RPMI7951 (cell line): Measurements from ENCODE around the gene DNAAF1. TPM values are rescaled to one million over a fixed set of nuclear protein-coding genes. Genes with fewer than 3 reads are reported as not detected.
"Not testable (repeated sequence)": the region's sequence is repeated elsewhere in the genome, so short reads cannot be mapped to it uniquely, and the experiment has no call there.

Experiments
- DNase-seq: peaks from one replicate; pipeline ENCODE4 v3.0.0-alpha.2; 2012; ENCODE audit warnings: low read depth
- total RNA-seq: library from RNA; depleted of rRNA; stranded (reverse); fragments of >200 nt; shearing (Covaris generic); gene quantifications from 2 replicates; pipeline ENCODE4 v1.2.3, GENCODE V29; 2014; rRNA removed

DNAAF1 gene
- not detected in 2 replicates for total RNA-seq

DNA sequence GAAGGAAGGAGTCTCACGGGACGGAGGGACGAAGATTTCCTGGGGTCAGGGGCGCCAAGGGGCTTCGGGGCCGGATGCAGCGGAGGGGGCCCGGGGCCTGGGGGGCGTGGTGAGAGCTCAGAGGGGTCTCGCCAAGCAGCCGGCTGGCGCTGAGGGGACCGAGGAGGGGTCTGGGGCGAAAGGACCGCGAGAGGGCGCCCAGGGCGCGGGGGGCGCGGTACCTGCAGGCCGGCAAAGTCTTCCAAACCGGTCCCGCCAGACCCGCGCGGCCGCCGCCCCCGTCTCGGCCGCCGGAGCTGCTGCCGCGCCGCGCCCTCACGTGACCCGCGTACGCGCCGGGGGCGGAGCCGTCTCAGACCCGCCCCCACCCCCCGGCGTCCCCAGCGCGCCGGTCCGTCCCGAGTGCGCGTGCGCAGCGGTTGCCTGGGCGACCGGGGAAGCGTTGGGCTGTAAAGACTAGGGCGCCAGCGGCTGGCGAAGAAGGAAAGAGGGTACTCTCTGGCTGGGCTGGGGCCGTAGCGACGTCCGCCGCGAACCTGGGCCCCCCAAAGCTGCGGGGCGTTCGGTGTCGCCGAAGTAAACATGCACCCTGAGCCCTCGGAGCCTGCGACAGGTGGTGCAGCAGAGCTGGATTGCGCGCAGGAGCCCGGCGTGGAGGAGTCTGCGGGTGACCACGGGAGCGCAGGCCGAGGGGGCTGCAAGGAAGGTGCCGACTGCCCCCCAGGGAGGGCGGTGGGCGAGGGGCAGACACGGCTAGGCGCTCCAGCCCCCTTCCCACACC lies at the start of gene DNAAF1, which contains the start of gene HSDL1:
TSS of gene DNAAF1 (plus strand) at position 450 of the 781 bp plus-strand sequence. CDS start at position 583, 133 bp downstream.
TSS of gene HSDL1 (minus strand) at position 319 of the 781 bp plus-strand sequence. CDS start 13,856 bp downstream, outside the sequence.
- peak; percentile 76 for DNase-seq

- no peak for DNase-seq
Measured at GRCh38 chr16:84095466-84095865, 49.6 kb upstream of the DNAAF1 start.

DNA sequence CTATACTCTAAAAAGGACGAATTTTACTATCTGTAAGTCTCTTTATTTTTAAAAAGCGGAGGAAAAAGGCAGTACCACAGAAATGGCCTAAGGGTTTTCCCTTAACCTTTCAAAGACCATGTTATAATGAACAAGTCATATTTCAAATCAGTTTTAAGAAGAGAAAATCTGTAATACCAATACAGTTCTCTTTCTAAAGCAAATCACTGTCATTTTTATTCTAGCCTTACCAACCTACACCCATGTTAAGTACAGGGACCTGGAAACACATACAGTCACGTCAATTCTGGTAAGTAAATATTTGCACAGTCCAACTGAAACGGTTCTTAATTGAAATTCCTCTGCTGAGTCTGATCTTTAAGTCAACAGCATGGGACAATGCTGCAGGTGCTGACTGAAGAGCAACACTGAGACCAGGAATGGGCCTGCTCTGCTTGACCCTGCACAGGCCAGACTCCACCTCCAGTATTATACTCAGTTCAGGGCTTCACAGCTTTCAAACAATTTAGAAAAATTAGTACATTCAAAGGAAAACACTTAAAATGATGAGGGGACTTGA lies 48.6 kb upstream of the DNAAF1 start:
- DNase-seq = no peak

DNA sequence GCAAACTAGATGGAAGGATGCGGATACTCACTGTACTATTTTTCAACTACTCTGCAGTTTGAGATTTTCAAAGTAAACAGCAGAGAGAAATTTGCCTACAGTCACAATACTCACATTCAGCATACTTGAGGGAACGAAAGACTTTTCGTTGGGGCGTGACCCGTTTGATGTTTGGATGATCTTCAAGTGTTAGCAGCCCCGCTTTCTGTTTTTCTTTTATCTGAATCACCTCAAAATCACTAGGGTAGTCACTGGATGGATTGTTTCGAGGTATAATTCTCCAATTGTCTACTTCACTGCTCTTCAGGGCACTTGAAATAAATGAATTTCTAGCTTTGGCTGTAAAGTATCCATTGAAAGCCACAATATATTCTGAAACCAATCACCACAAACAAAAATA lies 46.2 kb upstream of the DNAAF1 start:
- no peak for DNase-seq

DNA sequence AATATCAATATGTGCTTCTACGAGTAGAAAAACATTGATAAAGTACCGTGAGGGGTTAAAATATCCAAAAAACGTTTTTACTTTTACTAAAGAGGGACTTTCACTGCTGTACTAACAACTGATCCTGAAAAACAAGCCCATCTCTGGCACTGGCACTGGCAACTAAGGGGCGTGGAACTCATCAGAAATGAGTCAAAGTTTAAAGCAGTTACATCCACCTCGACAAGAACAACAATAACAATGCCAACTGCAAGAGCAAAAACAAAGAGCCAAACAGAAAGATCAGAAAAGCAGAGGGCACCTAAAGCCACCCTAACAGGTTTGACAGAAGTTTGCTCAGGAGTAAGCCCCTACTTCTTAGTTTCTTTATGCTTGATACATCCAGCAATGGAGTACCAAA lies 41.4 kb upstream of the DNAAF1 start:
- DNase-seq = no peak

DNA sequence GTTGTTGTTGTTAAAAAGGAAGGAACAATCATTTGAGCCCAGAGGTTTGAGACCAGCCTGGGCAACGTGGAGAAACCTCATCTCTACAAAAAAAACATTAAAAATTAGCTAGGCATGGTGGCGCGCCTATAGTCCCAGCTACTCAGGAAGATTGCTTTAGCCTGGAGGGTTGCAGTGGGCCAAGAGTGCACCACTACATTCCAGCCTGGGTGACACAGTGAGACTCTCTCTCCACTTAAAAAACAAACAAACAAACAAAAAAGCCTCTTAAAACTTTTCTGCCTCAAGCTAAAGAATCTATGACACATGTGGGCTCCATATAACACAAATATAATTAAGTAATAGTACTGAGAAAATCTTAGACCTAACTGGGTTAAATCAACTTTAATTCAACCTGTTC lies 40.9 kb upstream of the DNAAF1 start:
- no peak for DNase-seq

GRCh38 chr16:84105301-84105815 lies 39.8 kb upstream of the DNAAF1 start:
- no peak for DNase-seq

GRCh38 chr16:84105948-84106740 lies 39.0 kb upstream of the DNAAF1 start:
- DNase-seq = no peak

DNA sequence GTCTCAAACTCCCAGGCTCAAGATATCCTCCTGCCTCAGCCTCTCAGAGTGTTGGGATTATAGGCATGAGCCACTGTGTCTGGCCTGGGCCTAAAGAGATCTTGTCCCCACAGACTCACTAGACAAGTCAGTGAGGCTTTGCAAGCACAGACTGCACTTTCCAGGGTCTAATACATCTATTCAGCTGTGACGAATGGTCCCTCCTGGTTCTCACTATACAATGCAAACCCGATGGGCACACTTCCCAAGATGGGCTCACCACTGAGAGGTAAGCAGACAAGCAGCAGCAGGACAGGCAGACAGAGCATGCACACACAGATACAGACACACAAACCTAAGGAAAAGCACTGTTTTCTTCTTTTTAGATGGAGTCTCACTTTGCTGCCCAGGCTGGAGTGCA lies 37.2 kb upstream of the DNAAF1 start:
- no peak for DNase-seq

DNA sequence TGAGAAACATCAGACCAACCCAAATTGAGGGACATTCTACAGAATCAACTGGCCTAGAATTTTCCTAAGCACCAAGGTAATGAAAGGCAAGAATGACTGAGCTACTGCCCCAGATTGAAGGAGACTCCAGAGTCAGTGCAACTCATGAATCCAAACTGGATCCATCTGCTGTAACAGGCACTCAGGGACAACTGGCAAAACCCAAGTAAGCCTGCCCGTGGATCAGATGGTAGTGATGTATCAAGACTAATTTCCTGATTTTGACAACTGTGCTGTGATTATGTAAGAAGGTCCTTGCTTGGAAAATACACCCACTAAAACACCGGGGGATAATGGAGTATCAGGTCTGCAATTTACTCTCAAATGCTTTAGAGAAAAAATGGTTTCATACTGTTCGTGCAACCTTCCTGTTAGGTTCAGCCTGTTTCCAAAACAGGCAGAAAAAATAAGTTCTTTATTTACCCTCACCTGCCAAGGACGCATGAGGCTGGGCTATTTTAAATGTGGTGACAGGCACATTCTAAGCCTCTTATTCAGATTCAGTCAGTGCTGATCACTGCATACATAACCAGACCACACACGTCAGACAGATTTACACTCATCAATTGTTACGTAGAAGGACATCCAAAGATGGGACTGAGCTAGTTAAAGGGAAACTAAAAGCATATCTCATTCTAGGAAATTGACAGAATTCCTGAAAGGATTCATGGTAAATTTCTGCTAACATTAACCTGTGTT lies 35.3 kb upstream of the DNAAF1 start:
- DNase-seq = no peak

DNA sequence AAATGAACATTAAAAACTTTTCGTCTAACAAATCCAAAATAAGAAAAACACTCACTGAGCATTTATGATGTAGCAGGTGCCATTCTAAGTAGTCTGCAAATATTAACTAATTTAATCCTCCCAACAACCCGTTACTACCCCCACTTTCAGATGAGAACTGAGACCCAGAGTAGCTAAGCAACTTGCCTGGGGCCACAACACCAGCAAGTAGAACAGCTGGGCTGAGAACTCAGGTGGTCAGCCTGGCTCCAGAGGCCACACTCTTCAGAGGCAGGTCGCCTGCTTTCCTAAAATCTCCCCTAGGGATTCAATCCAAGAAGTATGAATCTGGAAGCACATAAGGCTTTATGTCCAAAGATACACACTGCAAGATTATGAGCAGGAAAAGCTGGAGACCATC lies 34.6 kb upstream of the DNAAF1 start:
- DNase-seq = no peak

DNA sequence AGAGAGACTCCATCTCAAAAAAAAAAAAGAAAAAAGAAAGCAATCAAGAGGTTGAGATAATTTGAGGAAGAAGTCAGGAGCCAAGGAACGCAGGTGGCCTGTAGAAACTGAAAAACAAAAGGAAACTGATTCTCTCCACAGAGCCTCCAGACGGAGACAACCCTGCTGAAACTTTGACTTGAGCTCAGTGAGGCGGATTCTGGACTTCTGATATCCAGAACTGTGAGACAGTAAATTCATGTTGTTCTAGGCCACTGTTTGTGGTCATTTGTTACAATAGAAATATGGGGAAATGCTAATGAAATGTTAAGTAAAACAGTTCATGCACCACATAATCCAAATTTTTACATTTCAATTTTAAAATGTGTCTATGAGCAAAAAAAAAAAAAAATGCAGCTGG lies 33.6 kb upstream of the DNAAF1 start:
- no peak for DNase-seq

DNA sequence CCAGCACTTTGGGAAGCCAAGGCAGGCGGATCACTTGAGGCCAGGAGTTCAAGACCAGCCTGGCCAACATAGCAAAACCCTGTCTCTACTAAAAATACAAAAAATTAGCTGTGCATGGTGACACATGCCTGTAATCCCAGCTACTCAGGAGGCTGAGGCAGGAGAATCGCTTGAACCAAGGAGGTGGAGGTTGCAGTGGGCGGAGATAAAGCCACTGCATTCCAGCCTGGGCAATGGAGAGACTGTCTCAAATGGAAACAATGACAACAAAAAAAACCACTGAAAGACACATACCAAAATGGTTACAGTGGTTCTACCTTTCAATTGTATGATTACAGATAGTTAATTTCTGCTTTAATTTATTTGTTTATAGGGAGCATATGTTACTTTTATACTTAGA lies 33.2 kb upstream of the DNAAF1 start:
- not testable (repeated sequence) for DNase-seq

DNA sequence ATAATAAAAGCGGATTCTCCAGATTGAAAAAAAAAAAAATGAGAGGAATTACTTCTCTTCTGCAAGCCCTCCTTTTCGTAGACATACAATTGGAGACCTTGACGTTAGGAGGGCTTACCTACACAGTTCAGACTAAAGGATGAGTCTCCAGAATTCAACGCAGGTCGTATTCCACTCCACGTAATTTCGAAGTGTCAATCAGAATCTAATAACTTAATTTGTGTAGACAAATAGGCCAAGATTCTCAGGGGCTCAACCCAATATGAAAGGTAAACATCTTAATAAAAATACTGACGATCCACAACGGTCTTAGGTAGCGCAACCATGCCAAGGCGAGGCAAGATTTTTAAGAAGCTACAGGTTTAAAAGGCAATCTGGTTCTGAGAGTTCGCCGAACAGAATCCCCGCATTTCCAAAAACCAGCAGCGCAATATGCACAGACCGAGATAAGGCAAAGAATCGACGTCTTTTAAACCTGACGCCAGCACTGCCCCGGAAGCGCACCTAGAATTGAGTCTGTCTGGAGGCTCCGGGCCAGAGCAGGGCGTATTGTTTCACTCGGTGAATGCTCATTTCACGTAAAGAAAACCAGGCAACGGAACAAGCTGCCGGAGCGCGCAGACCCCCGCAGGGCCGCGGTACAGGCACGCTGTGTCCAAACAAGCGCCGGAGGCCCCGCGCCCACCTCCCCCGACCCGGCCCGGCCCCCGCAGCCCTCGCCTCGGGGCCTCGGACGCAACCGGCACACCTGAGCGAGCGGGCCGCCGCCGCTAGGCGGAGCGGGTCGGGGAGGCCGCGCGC lies 29.0 kb upstream of the DNAAF1 start:
- DNase-seq = peak; percentile 39

DNA sequence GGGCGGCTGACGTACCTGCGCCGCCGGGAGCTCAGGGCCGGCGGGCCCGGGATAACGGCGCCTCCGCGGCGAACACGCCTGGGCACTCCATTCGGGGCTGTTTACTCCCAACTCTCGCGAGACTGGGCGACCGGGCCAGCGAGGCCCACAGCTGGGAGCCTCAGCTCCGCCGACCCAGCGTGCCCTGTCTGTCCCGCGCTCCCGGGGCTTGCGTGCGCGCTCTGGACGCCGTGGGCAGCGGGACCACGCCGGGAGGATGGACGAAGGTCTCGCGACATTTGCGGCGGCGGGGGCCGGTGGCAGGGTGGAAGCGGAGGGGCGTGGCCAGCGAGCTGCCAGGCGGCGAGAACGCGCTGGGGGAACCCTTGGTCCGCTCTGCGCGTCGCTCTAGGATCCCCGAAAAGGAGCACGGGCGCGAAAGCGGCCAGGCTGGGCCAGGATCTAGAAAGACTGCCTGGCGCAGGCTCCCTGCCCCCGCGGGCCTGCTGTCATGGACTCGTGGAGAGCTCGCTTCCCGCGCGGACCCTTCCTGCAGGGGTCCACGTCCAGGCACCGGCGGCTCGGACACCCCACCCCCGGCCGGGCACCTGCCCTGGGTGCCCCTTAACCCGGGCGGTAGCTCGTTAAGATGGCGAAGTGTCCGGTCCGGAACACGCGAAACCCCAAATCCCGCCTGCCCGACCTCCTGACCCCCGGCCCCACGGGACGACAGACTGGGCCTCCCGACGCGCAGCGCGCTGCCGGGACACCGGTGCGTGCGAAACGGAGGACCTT lies 28.2 kb upstream of the DNAAF1 start, which contains the start of gene MBTPS1:
TSS of gene MBTPS1 (minus strand) at position 223 of the 774 bp plus-strand sequence. CDS start 15,159 bp downstream, outside the sequence.
- DNase-seq = peak; percentile 97

GRCh38 chr16:84117494-84117843 lies 27.6 kb upstream of the DNAAF1 start:
- no peak for DNase-seq

DNA sequence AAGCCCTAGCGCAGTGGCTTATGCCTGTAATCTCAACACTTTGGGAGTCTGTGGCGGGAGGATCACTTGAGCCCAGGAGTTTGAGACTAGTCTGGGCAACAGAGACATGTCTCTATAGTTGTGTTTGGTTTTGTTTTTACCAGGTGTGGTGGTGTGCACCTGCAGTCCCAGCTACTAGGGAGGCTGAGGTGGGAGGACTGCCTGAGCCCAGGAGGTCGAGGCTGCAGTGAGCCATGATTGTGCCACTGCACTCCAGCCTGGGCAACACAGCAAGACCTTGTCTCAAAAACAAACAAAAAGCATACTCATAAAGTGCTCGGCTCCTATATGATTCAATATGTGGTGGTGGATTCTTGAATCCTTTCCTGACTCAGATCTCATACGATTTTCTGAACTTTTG lies 26.8 kb upstream of the DNAAF1 start:
- not testable (repeated sequence) for DNase-seq

DNA sequence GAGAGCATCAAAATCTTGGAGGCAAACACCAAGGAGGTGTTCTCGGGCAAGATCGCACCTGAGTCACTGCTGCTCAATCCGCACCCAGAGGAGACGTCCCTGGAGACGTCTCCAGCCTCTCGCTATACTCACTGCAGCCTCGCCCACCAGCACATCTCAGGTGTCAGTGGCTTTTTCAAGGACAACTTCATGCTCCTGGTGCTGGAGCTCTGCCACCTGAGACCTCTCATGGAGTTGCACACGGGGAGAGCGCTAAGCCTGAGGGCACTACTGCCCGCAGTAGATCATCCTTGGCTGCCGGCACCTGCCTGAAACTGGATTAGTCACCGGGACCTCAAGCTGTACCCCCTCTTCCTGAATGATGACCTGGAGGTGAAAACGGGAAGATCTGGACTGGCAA lies 25.7 kb upstream of the DNAAF1 start:
- no peak for DNase-seq

- no peak for DNase-seq
Measured at GRCh38 chr16:84120023-84120422, 25.1 kb upstream of the DNAAF1 start.

DNA sequence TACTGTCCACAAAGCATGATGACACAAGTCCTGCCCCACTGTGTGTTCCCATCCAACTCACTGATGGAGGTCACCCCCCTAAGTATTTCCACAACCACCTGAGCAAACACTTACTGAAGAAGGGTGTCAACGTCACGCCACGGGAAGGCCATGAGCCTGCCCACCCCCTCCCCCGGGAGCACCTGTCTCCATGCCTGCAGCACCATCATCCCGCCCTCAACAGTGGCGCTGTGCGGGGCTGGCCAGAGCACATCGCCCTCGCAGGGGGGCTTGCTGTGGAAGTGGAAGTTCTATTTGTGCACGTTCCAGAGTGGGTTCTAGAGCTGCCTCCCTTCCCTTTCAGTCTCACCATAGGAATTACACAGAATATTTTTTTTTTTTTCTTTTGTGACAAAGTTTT lies 24.1 kb upstream of the DNAAF1 start:
- DNase-seq = no peak
